A673 (cell line): ENCODE data around the gene FRS2. TPM values are rescaled to one million over a fixed set of nuclear protein-coding genes. Genes with fewer than 3 reads are reported as not detected.

Experiments
- BruUV-seq: library from RNA; stranded (reverse); fragments of 400-500 nt; replicated peaks from 2 replicates; lab custom pipeline; 2021; lab: Mats Ljungman, UMichigan
- CTCF ChIA-PET: fragments of 300-600 bp; sonication (Branson Sonifier 250); formaldehyde crosslinking; loops from one replicate; lab custom pipeline; 2022; ENCODE audit warnings: antibody characterized with exemption; lab: Charles Lee
- POLR2A ChIA-PET: fragments of 300-600 bp; sonication (Branson Sonifier 250); formaldehyde crosslinking; loops from one replicate; lab custom pipeline; 2022; ENCODE audit warnings: antibody characterized with exemption; ENCODE audit not compliant: low non-redundant PET; lab: Charles Lee
- DNase-seq: peaks from one replicate; pipeline ENCODE4 v3.0.0-alpha.2; 2015; ENCODE audit warnings: low spot score
- H3K27ac ChIP-seq: fragments of 200-600 bp; sonication (generic); 2 replicates; pipeline ENCODE4 v1.5.1; 2016; ENCODE audit warnings: mixed run types, low read depth, mild to moderate bottlenecking, mixed read lengths, antibody characterized with exemption, low read length; ENCODE audit not compliant: poor library complexity, severe bottlenecking
- H3K27me3 ChIP-seq: fragments of 200-600 bp; sonication (generic); replicated peaks from 2 replicates; pipeline ENCODE4 v1.6.1; 2017; ENCODE audit warnings: mixed run types, low read depth, mild to moderate bottlenecking, mixed read lengths, antibody characterized with exemption, low read length; ENCODE audit not compliant: insufficient read depth, poor library complexity
- H3K36me3 ChIP-seq: fragments of 200-600 bp; sonication (generic); 2 replicates; pipeline ENCODE4 v1.6.1; 2016; ENCODE audit warnings: mixed run types, mild to moderate bottlenecking, mixed read lengths, antibody characterized with exemption, low read length; ENCODE audit not compliant: insufficient read depth, poor library complexity, severe bottlenecking
- H3K4me1 ChIP-seq: fragments of 200-600 bp; sonication (generic); 2 replicates; pipeline ENCODE4 v1.6.1; 2017; ENCODE audit warnings: mixed run types, mild to moderate bottlenecking, mixed read lengths, antibody characterized with exemption, low read length; ENCODE audit not compliant: insufficient read depth, poor library complexity, severe bottlenecking
- H3K4me3 ChIP-seq: fragments of 200-600 bp; sonication (generic); 2 replicates; pipeline ENCODE4 v1.5.1; 2016; ENCODE audit warnings: low read depth, mixed run types, mild to moderate bottlenecking, mixed read lengths, low read length; ENCODE audit not compliant: poor library complexity, severe bottlenecking
- H3K9me3 ChIP-seq: fragments of 200-600 bp; sonication (generic); 2 replicates; pipeline ENCODE4 v1.6.1; 2016; ENCODE audit warnings: mixed run types, low read depth, mild to moderate bottlenecking, mixed read lengths, antibody characterized with exemption, low read length; ENCODE audit not compliant: poor library complexity, severe bottlenecking
- CTCF ChIP-seq: fragments of 300-800, 200-600 bp; sonication (generic); conservative IDR thresholded peaks from 2 replicates; pipeline ENCODE4 v1.5.1; 2017; ENCODE audit warnings: low read depth, mild to moderate bottlenecking, antibody characterized with exemption, low read length, moderate library complexity, mixed read lengths
- EZH2 ChIP-seq: fragments of 200-600 bp; sonication (generic); IDR thresholded peaks from 2 replicates; pipeline ENCODE4 v1.6.1; 2017; ENCODE audit warnings: borderline replicate concordance, low read depth, mild to moderate bottlenecking, mixed read lengths, antibody characterized with exemption, low read length; ENCODE audit not compliant: poor library complexity, severe bottlenecking
- intact Hi-C: fragments of 100-400 bp; cut with micrococcal nuclease; formaldehyde crosslinking; loops from one replicate; pipeline ENCODE4 v1.10.0; 2022; ENCODE audit not compliant: unreplicated experiment
- total RNA-seq: library from RNA; stranded (reverse); gene quantifications from 2 replicates; pipeline ENCODE4 v1.2.3, GENCODE V29; 2021

The FRS2 gene
- total RNA-seq, 1 experiment from 2014 or later, result 34.5 TPM

- no peaks in the 10 kb centered on the region for H3K4me1 ChIP-seq
- intact Hi-C loops, result no loop called here
- no peak overlapping the region for H3K4me3 ChIP-seq
- POLR2A ChIA-PET, result no interaction called here
- H3K27ac ChIP-seq, result no peak overlapping the region
- TF ChIP-seq EZH2 (no peak), CTCF (no peak)
- no peak for DNase-seq
- no TSS peak for BruUV-seq
- H3K9me3 ChIP-seq, result no peaks in the 10 kb centered on the region
- CTCF ChIA-PET, result no interaction called here
- H3K36me3 ChIP-seq, result no peaks in the 10 kb centered on the region
- no peaks in the 10 kb centered on the region for H3K27me3 ChIP-seq
Observed at GRCh38 chr12:69613351-69613750, 143.2 kb downstream of the FRS2 start.

DNA sequence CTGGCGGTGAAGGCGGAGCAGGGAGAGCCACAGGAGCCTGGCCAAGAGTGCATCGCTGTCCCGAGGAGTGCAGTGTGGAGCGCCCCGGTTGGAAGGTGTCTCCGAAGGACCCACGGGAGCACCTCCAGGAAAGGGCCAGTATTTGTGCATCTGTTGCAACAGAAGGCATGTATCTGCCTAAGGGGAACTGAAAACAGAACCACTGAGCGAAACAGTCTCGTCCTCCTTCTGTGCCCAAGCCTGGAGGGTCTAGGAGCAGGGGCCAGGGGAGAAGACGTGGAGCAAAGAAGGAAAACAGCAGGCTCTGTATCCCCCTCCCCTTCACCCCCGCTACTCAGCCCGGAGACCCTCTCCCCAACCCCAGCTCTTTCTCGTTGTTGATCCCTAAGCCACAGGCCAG, 145.8 kb downstream of the FRS2 start:
- no peak overlapping the region for H3K4me3 ChIP-seq
- ChIA-PET POLR2A (no interaction called here), CTCF (no interaction called here)
- H3K4me1 ChIP-seq, result peaks cover 19% of the 10 kb centered on the region
- H3K36me3 ChIP-seq, result no peaks in the 10 kb centered on the region
- no peak for TF ChIP-seq EZH2
- H3K27ac ChIP-seq, result no peak overlapping the region
- intact Hi-C loops, result no loop called here
- no peak for DNase-seq
- H3K27me3 ChIP-seq, result no peaks in the 10 kb centered on the region
- H3K9me3 ChIP-seq, result no peaks in the 10 kb centered on the region
- BruUV-seq, result no TSS peak

DNA sequence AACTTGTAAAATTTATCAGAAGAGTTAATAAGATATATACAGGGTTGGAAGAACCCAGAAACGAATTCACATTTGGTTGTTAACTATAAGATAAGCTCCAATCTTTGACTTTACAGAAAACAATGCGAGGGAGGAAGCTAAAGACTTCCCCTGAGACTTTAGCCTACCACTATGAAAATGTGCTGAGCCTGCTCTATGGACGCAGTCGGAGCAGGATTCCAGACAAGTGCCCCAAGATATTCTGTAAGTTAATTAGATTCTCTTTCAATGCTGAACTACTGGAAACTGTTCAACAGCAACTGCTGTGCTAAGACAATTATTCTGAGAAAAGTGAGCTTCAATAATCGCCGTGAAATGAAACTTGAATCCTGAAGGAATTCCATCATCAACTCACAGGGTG, 148.9 kb downstream of the FRS2 start:
- no TSS peak for BruUV-seq
- intact Hi-C loops, result no loop called here
- DNase-seq, result peak; percentile 85
- Histone ChIP-seq H3K36me3 (no peaks in the 10 kb centered on the region), H3K27ac (no peak overlapping the region), H3K27me3 (no peaks in the 10 kb centered on the region), H3K9me3 (no peaks in the 10 kb centered on the region), H3K4me1 (peaks cover 19% of the 10 kb centered on the region), H3K4me3 (no peak overlapping the region)
- CTCF ChIA-PET, result no interaction called here
- POLR2A ChIA-PET, result interaction anchor here (0.7 kb wide), 1 partner anchor 91 kb away, joined by 4 read pairs; no protein-coding TSS in a partner anchor
- no peak for TF ChIP-seq CTCF
- TF ChIP-seq EZH2, result no peak

- H3K36me3 ChIP-seq, result no peaks in the 10 kb centered on the region
- no TSS peak for BruUV-seq
- no peak for DNase-seq
- intact Hi-C loops, result no loop called here
- H3K4me1 ChIP-seq, result peaks cover 19% of the 10 kb centered on the region
- CTCF ChIA-PET, result no interaction called here
- POLR2A ChIA-PET, result no interaction called here
- no peaks in the 10 kb centered on the region for H3K27me3 ChIP-seq
- H3K4me3 ChIP-seq, result no peak overlapping the region
- no peaks in the 10 kb centered on the region for H3K9me3 ChIP-seq
- no peak overlapping the region for H3K27ac ChIP-seq
- TF ChIP-seq EZH2 (no peak), CTCF (no peak)
Observed at GRCh38 chr12:69620077-69620476, 149.9 kb downstream of the FRS2 start.
